Putamen (tissue), 1 donor: ENCODE data around the gene FBXO30.

Source experiments
- DNase-seq: peaks from one replicate; pipeline ENCODE4 v3.0.0-alpha.2; 2016; ENCODE audit warnings: low spot score

The FBXO30 gene

GRCh38 chr6:145814501-145815308 is at the start of gene FBXO30:
Gene FBXO30, minus strand, starts transcription at chr6:145814795. Its CDS starts 8,390 bp downstream, at chr6:145806405.
- peak; percentile 91 for DNase-seq

- no peak for DNase-seq
Observed at GRCh38 chr6:145863988-145864616, 49.5 kb upstream of the FBXO30 start.

- no peak for DNase-seq
Observed at GRCh38 chr6:145863366-145863765, 48.8 kb upstream of the FBXO30 start.

GRCh38 chr6:145860562-145860961 is 46.0 kb upstream of the FBXO30 start:
- no peak for DNase-seq

GRCh38 chr6:145850671-145851070 is 36.1 kb upstream of the FBXO30 start:
- DNase-seq: no peak

GRCh38 chr6:145848541-145848940 is 33.9 kb upstream of the FBXO30 start:
- no peak for DNase-seq

- DNase-seq: no peak
Observed at GRCh38 chr6:145845557-145845956, 31.0 kb upstream of the FBXO30 start.

- DNase-seq: no peak
Observed at GRCh38 chr6:145844933-145845540, 30.4 kb upstream of the FBXO30 start.

- no peak for DNase-seq
Observed at GRCh38 chr6:145842693-145843546, 28.3 kb upstream of the FBXO30 start.

- DNase-seq: no peak
Observed at GRCh38 chr6:145841668-145842067, 27.1 kb upstream of the FBXO30 start.

- DNase-seq: no peak
Observed at GRCh38 chr6:145839653-145840052, 25.1 kb upstream of the FBXO30 start.

- no peak for DNase-seq
Observed at GRCh38 chr6:145838305-145838704, 23.7 kb upstream of the FBXO30 start.

- no peak for DNase-seq
Observed at GRCh38 chr6:145836772-145837171, 22.2 kb upstream of the FBXO30 start.

GRCh38 chr6:145836170-145836569 is 21.6 kb upstream of the FBXO30 start:
- no peak for DNase-seq

- no peak for DNase-seq
Observed at GRCh38 chr6:145830612-145831011, 16.0 kb upstream of the FBXO30 start.

GRCh38 chr6:145829950-145830349 is 15.4 kb upstream of the FBXO30 start:
- DNase-seq: no peak

GRCh38 chr6:145829102-145829501 is 14.5 kb upstream of the FBXO30 start:
- DNase-seq: no peak

GRCh38 chr6:145824344-145824743 is 9.7 kb upstream of the FBXO30 start:
- no peak for DNase-seq

GRCh38 chr6:145823328-145823944 is 8.8 kb upstream of the FBXO30 start:
- no peak for DNase-seq

GRCh38 chr6:145822456-145822855 is 7.9 kb upstream of the FBXO30 start:
- no peak for DNase-seq

- DNase-seq: no peak
Observed at GRCh38 chr6:145819994-145820393, 5.4 kb upstream of the FBXO30 start.

GRCh38 chr6:145818796-145819195 is 4.2 kb upstream of the FBXO30 start:
- no peak for DNase-seq
